Mononuclear cell (primary cell): ENCODE measurements around the gene RPE65. TPM values are rescaled to one million over a fixed set of nuclear protein-coding genes. Genes with fewer than 3 reads are reported as not detected.
"Not testable (repeated sequence)": the region's sequence is repeated elsewhere in the genome, so short reads cannot be mapped to it uniquely, and the experiment has no call there.

Experiments
- H3K27me3 ChIP-seq: 2 replicates; pipeline ENCODE4 v1.6.0; 2011; ENCODE audit warnings: low read length, control low read depth; ENCODE audit not compliant: insufficient read depth
- H3K4me1 ChIP-seq: 2 replicates; pipeline ENCODE4 v1.5.1; 2011; ENCODE audit warnings: mild to moderate bottlenecking, low read length, control low read depth; ENCODE audit not compliant: insufficient read depth
- H3K4me3 ChIP-seq: 2 replicates; pipeline ENCODE4 v1.5.1; 2011; ENCODE audit warnings: mild to moderate bottlenecking, low read length, moderate library complexity
- H3K9me3 ChIP-seq: 2 replicates; pipeline ENCODE4 v1.5.1; 2011; ENCODE audit warnings: low read depth, mild to moderate bottlenecking, control low read depth, low read length
- total RNA-seq: library from RNA; depleted of rRNA; stranded (reverse); fragments of >200 nt; gene quantifications from one replicate; pipeline ENCODE4 v1.2.3, GENCODE V29; 2012

The RPE65 gene
- total RNA-seq, result 0.10 TPM

GRCh38 chr1:68449901-68450300, at the start of gene RPE65:
RPE65 (minus strand) TSS chr1:68449954; CDS start chr1:68449905, 49 bp downstream.
- H3K4me3 ChIP-seq, result no peak within 1 kb of the TSS
- peaks cover 10% of the 10 kb centered on the region for H3K4me1 ChIP-seq
- H3K9me3 ChIP-seq, result no peaks in the 10 kb centered on the region
- H3K27me3 ChIP-seq, result no peaks in the 10 kb centered on the region

GRCh38 chr1:68497358-68497698, 47.6 kb upstream of the RPE65 start:
- Histone ChIP-seq H3K27me3 (no peaks in the 10 kb centered on the region), H3K4me3 (peak overlapping the region; percentile 70)

GRCh38 chr1:68496680-68497357, 47.1 kb upstream of the RPE65 start, which contains the start of gene DEPDC1:
DEPDC1 (minus strand) TSS chr1:68497082; CDS start chr1:68496999, 83 bp downstream.
- Histone ChIP-seq H3K9me3 (no peaks in the 10 kb centered on the region), H3K4me1 (peaks cover 19% of the 10 kb centered on the region), H3K27me3 (no peaks in the 10 kb centered on the region), H3K4me3 (peak within 1 kb of the TSS; percentile 70)

More at GRCh38 chr1:68497358-68497698, 47.6 kb upstream of the RPE65 start:
- Histone ChIP-seq H3K4me1 (peaks cover 19% of the 10 kb centered on the region), H3K9me3 (no peaks in the 10 kb centered on the region)

GRCh38 chr1:68495968-68496679, 46.4 kb upstream of the RPE65 start:
- Histone ChIP-seq H3K27me3 (no peaks in the 10 kb centered on the region), H3K9me3 (no peaks in the 10 kb centered on the region), H3K4me1 (peaks cover 19% of the 10 kb centered on the region), H3K4me3 (peak overlapping the region; percentile 70)

DNA sequence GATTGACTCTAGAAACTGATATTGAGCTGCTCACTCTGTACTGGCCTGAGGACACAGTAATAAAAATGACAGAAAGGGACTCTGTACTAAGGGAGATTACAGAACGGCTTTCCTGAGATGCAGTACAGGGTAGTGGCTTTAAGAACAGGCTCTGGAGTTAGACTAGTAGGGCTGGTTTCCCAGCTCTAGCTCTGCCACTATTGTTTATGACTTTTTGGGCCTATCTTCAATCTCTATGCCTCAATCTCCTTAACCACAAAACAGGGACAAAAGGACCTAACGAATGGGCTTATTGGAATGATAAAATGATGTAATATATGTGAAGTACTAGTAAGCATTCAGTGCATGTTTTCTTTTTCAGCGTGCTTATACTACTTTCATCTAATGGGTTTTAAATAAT, 45.8 kb upstream of the RPE65 start:
- H3K4me3 ChIP-seq, result no peak overlapping the region
- no peaks in the 10 kb centered on the region for H3K9me3 ChIP-seq

GRCh38 chr1:68493193-68493592, 43.4 kb upstream of the RPE65 start:
- H3K27me3 ChIP-seq, result no peaks in the 10 kb centered on the region
- H3K4me1 ChIP-seq, result peaks cover 19% of the 10 kb centered on the region
- H3K9me3 ChIP-seq, result no peaks in the 10 kb centered on the region
- H3K4me3 ChIP-seq, result no peak overlapping the region

More for the DNA sequence above, 45.8 kb upstream of the RPE65 start:
- Histone ChIP-seq H3K4me1 (peaks cover 19% of the 10 kb centered on the region), H3K27me3 (no peaks in the 10 kb centered on the region)

- H3K4me3 ChIP-seq, H3K27me3 ChIP-seq, H3K9me3 ChIP-seq: not testable (repeated sequence)
- peaks cover 17% of the 10 kb centered on the region for H3K4me1 ChIP-seq
These were observed 42.5 kb upstream of the RPE65 start for GRCh38 chr1:68492255-68492654.

- Histone ChIP-seq H3K4me3 (no peak overlapping the region), H3K27me3 (no peaks in the 10 kb centered on the region), H3K9me3 (no peaks in the 10 kb centered on the region), H3K4me1 (no peaks in the 10 kb centered on the region)
These were observed 40.4 kb upstream of the RPE65 start for GRCh38 chr1:68490046-68490651.

DNA sequence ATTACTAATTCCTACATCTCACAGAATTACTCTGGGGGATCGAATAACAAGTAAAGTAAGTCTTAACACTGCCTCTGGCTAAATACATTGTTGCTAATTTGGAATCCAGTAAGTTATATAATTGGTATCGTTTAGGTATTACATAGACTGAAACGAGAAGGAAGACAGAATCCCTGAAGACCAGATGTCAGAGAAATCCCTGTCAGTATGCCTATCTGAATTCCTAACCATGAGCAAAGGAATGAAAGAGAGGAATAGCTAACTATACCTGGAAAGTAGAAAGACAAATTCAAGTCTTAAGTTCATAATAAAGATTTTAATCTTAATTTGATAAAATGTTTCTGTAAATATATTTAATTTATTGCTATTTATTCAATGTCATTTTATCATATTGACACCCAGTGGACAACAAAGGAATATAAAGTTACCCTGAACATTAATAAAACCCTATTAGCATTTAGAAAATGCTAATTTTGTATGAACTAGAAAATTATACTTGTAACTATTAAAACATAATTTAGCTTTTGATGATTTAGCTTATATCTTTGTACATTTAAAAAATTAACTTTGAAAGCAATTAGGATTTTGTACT, 35.8 kb upstream of the RPE65 start:
- H3K4me1 ChIP-seq, result no peaks in the 10 kb centered on the region
- H3K27me3 ChIP-seq, result no peaks in the 10 kb centered on the region
- no peaks in the 10 kb centered on the region for H3K9me3 ChIP-seq
- H3K4me3 ChIP-seq, result no peak overlapping the region

- no peaks in the 10 kb centered on the region for H3K27me3 ChIP-seq
- no peaks in the 10 kb centered on the region for H3K4me1 ChIP-seq
- no peak overlapping the region for H3K4me3 ChIP-seq
- no peaks in the 10 kb centered on the region for H3K9me3 ChIP-seq
These were observed 34.9 kb upstream of the RPE65 start for GRCh38 chr1:68484618-68485017.

GRCh38 chr1:68481041-68481440, 31.3 kb upstream of the RPE65 start:
- H3K27me3 ChIP-seq, result no peaks in the 10 kb centered on the region
- no peak overlapping the region for H3K4me3 ChIP-seq
- no peaks in the 10 kb centered on the region for H3K4me1 ChIP-seq
- no peaks in the 10 kb centered on the region for H3K9me3 ChIP-seq

GRCh38 chr1:68479501-68479900, 29.7 kb upstream of the RPE65 start:
- H3K9me3 ChIP-seq, result no peaks in the 10 kb centered on the region
- no peaks in the 10 kb centered on the region for H3K27me3 ChIP-seq
- no peaks in the 10 kb centered on the region for H3K4me1 ChIP-seq
- no peak overlapping the region for H3K4me3 ChIP-seq

DNA sequence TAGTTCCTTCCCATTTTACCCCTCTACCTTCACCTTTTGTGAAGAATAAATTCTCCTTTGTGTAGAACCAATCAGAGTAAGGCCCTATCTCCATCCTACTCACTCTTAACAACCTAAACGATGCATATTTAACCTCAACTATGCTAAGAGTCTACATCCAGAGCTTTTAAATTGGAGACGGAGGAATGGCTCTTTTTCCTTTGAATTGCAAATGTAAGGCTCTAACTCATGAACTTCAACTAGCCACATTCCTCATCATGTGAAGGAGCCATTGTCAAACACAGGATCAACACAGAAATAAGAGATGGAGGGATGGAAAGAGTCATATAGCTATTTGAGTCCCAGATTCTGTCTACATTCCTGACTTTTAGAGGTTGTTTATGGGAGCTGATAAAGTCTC, 28.9 kb upstream of the RPE65 start:
- H3K4me3 ChIP-seq, result no peak overlapping the region
- H3K4me1 ChIP-seq, result no peaks in the 10 kb centered on the region
- no peaks in the 10 kb centered on the region for H3K9me3 ChIP-seq
- H3K27me3 ChIP-seq, result no peaks in the 10 kb centered on the region

GRCh38 chr1:68476626-68477025, 26.9 kb upstream of the RPE65 start:
- H3K4me3 ChIP-seq, H3K27me3 ChIP-seq, H3K4me1 ChIP-seq, H3K9me3 ChIP-seq: not testable (repeated sequence)

GRCh38 chr1:68473060-68473459, 23.3 kb upstream of the RPE65 start:
- Histone ChIP-seq H3K27me3 (no peaks in the 10 kb centered on the region), H3K9me3 (peaks cover 3% of the 10 kb centered on the region), H3K4me3 (no peak overlapping the region), H3K4me1 (no peaks in the 10 kb centered on the region)
